ENCODE data around the gene DLG5.

Gene DLG5

GRCh38 chr10:77949167-77949566, 22.6 kb upstream of the DLG5 start:
- DNase-seq (ENCODE audit: low spot score), result peak; percentile 60

DNA sequence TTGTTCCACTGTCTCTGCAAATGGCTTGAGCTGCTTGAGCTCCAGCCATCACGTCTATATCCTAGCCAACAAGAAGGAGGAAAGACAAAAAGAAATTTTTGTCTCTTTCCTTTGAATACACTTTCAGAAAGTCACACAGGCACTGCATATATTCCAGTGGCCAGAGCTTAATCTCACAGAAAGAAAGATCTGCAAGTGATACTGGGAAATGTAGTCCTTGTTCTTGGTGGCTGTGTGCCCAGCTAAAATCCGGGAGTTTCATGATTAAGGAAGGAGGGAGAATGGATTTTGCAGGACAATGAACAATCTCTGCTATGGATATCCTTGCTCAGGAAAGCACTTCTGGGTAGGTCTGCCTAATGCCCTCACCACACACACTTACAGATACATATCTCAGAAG, 19.5 kb upstream of the DLG5 start:
- no peak for DNase-seq (ENCODE audit: low spot score)

DNA sequence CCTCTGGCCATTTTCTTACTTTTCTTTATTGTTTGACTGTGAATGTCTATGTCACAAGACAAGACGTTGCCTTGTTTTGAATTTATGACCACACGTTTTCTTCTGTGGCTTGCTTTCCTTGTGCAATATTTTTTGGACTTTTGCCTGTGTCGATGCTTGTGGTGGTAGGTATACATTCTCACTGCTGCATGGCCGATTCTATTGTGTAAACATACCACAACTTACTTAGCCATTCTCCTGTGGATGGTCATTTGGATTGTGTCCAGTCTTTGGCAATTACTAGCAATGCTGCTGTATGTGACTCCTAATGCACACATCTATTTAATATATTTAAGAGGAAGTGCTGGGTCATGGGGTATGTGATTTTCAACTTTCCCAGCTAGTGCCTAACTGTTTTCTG, 18.0 kb upstream of the DLG5 start:
- no peak for DNase-seq (ENCODE audit: low spot score)

GRCh38 chr10:77943121-77943901, 16.8 kb upstream of the DLG5 start:
- no peak for DNase-seq (ENCODE audit: low spot score)

DNA sequence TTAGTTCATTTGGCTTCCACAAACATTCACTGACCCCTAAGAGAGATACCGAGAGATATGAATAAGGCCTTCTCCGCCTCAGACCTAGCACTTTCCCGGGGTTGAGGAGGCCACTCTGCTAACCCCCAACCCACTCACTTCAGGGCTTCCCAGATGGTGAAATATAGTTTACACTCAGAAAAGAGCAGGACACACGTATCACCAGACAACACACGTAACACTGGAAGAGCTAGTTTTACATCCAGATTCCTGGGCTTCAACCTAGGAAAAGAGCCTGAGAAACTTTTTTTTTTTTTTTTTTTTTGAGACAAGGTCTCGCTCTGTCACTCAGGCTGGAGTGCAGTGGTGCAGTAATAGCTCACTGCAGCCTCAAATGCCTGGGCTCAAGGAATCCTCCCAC, 15.2 kb upstream of the DLG5 start:
- no peak for DNase-seq (ENCODE audit: low spot score)

DNA sequence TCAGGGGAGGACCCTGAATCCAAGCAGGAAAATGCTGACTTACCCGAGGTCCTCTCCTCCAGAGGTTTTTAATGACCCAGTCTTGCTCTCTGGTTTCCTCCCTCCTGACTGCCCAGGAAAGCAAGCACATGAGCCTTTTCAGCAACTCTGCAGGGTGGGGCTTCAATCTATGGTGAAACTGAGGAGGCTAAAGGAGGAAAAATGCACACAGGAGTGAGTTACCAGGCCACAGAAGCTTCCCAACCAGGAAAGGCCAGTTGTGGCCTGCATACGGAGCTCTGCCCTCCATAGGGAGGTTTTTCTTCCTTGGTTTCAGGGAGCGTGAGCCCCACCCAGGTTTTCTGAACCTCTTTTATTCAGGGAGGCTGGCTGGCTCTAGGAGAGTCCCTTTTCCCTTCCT, 14.1 kb upstream of the DLG5 start:
- DNase-seq (ENCODE audit: low spot score), result no peak

GRCh38 chr10:77940225-77940624, 13.7 kb upstream of the DLG5 start:
- DNase-seq (ENCODE audit: low spot score), result no peak

DNA sequence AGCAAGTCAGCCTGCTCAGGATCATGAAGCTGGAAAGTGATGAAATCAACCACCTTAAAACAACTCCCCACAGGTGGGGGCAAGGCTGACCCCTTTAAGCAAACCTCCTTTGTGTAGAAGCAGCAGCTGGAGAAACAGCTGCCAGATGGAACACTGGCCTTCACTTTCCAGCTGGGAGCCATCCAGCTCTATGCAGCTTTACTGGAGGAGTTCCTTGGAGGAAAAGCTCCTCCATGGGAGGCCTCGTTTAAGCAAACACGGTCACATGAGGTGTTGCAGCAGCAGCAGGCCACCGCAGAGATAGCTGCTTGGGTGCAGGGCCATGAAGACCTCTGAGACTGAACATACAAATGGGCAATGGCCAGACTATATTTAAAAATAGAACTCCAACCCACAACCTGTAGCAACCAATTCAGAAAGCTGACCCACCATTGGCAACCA, 13.0 kb upstream of the DLG5 start:
- no peak for DNase-seq (ENCODE audit: low spot score)

- DNase-seq (ENCODE audit: low spot score), result no peak
Measured at GRCh38 chr10:77936697-77937567, 10.4 kb upstream of the DLG5 start.

DNA sequence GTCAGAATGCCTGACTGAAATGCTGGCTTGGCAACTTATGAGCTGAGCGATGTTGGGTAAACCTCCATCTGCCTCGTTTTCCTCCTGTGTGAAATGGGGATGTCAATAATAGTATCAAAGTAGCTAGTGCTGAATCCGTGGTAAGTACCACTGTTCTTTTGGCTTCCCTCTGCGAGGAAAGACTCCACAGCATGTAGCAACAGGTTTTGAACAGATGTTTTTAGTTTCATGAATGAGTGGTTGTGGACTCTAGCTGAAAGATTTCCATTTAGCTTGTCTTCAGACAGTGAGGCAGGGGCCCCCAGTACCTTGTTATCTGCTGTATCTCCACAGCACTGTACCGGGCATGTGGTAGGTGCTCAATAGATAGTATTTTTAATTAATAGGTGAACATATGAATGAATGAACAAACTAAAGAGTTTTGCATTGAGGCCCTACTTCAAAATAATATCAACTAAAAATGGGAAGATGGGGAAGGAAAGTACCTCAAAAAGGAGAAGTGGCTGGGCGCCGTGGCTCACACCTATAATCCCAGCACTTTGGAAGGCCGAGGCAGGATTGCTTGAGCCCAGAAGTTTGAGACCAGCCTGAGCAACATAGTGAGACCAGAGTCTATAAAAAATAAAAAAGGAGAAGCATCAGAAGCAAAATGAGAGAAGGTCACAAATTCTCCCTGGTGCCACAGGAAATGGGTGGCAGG, 5.6 kb upstream of the DLG5 start:
- DNase-seq (ENCODE audit: low spot score), result no peak

GRCh38 chr10:77927402-77928246, 1.1 kb upstream of the DLG5 start:
- DNase-seq (ENCODE audit: low spot score), result no peak

DNA sequence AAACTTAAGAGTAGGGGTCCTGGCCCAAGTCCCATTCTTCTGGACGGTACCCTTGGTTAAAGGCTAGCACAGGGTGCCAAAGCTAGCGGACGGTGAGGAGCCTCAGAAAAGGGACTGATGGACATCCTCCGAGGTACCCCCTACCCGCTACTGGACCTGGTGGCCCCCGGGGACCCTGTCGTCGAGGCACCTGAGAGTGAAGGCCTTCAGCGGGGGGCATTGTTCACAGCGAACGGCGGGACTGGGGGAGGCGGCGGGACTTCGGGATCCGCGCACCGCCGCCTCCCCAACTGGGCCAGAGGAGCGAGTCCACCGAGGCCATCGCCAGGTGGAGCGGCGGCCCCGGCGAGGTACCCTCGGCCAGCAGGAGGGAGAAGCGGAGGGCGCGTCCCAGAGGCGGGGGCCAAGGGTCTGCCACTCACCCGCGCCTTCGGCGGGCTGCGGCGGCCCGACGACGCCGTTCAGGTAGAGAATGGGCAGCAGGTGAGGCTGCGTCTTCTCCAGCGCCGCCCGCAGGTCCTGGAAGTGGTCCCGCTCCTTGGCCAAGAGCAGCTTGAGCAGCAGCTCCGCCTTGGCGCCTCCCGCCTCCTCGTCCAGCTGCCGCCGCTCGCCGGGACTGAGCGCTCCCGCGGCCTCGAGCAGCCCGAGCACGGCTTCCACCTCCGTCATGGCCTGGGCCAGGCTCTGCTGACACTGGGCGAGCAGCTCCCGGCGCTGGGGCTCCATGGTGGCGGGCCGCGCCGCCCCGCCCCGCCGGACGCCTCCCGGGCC, 575 bp downstream of the DLG5 start:
- DNase-seq (ENCODE audit: low spot score), result peak; percentile 34

DNA sequence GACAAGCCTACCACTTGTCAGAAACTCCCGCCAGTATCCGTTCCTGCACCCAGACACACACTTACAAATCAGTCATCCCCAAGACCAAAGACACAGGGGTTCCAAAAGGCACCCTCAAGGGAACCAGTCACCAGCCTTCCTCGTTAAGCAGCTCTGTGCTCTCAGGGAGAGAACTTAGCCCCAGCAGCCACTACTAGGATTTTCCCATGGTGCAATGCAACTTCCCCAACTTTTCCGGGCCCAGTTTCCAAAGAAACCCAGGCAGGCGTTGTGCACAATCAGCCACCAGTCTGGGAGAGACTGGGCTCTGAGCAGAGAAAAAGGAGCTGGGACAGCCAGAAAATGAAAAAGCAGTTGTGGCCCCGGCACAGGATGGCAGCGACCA, 1.2 kb downstream of the DLG5 start:
- DNase-seq (ENCODE audit: low spot score), result no peak

DNA sequence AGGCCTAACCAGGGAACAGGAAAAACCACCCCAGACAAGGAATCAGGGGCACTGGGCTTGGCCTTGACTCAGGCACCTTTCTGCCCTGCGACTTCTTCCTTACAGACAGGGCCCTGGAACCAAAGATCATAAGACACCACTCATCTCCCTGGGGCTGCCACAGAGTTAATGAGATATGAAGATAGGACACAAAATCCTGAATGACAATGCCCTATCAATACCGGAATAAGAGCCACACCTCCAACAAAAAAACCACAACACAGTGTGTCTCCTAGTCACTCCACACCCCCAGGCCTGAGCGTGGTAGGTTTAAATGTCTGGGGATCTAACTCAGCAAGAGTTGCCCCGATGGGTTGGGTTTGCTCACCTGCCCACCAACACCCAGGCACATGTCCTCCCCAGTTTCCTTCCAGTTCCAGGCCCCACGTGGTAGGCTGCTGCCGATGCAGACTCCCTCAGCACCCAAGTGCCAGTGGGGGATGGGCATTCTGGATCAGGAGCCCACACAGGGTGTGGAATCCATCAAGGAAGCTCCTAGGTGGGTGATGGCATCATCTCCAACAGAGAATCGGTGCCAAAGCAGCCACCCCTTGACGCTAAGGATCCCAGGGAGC, 3.9 kb downstream of the DLG5 start:
- no peak for DNase-seq (ENCODE audit: low spot score)

GRCh38 chr10:77922055-77922454, 4.5 kb downstream of the DLG5 start:
- no peak for DNase-seq (ENCODE audit: low spot score)

DNA sequence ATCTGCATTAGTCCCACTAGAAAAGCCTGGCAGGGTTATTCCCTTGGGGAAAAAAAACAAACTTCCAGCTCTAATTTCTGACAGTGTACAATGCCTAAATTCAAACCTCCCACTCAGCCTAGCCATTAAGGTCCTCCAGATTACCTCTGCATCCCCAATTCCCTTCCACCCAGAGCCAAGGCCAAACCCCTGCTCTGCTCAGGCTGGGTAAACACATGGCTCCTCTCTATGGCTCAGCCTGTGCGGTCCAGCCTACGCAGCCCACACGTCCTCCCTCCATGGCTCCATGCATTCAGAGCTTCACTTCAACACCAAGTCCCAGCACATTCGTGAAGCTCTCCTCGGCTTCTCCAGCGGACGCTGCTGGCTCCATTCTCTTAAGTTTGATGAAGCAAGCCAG, 5.2 kb downstream of the DLG5 start:
- no peak for DNase-seq (ENCODE audit: low spot score)

- DNase-seq (ENCODE audit: low spot score), result no peak
Measured at GRCh38 chr10:77920495-77920894, 6.1 kb downstream of the DLG5 start.

- no peak for DNase-seq (ENCODE audit: low spot score)
Measured at GRCh38 chr10:77919713-77920108, 6.8 kb downstream of the DLG5 start.

DNA sequence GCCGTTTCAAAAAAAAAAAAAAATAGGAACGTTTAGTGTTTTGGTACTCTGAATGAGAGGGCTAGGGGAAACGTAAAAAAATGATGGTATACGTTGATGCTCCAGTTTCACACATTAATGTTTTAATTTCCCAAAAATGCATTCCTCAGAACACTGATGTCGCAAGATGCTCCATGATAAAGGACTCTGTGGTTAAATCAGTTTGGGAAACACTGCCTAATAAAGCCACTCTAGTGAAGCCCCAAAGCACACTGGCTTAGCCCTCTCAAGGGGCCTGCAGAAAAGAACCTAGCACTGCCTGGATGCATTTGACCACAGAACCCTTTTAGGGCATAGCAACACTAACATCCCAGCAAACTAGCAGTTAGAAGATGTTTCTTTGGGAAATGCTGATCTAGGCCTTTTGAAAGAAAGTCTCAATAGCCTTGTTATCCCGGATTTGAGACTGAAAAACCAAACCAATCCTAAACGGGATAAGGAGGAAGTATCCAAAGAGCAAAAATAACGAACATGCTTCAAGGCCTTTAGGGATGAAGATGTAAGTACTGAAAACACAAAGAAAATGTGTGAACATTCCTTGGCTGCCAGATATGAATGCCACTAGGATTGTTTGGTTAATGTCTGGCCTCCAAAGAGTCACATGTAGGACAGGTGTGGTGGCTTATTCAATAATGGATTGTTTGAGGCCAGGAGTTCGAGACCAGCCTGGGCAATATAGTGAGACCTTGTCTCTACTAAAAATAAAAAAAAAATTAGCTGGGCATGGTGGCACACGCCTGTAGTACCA, 11.0 kb downstream of the DLG5 start:
- DNase-seq (ENCODE audit: low spot score), result no peak

GRCh38 chr10:77913090-77913489, 13.5 kb downstream of the DLG5 start:
- no peak for DNase-seq (ENCODE audit: low spot score)
